HG03469 (cell line): Measurements from ENCODE around the gene PPP1R13L.
"Not testable (repeated sequence)": the region's sequence is repeated elsewhere in the genome, so short reads cannot be mapped to it uniquely, and the experiment has no call there.

Experiments used
- ATAC-seq: cut with Tn5 transposase; IDR thresholded peaks from one replicate; pipeline ENCODE4 v1.9.1; 2021; ENCODE audit warnings: mild to moderate bottlenecking, moderate library complexity, moderate number of reproducible peaks; ENCODE audit not compliant: unreplicated experiment

Gene PPP1R13L

DNA sequence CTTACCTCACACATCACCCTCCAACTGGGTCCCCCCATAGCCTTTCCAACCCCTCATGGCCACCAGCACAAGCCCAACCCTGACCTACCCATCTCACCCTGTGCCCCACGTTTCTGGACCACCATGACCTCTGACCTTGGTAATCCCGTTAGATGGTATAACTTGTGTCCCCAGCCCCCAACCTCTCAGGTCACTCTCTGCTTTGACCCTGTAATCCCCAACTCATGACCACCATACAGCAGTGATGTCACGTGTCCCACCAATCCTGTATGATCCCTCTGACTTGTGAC is 55.8 kb downstream of the PPP1R13L start:
- no peak for ATAC-seq

DNA sequence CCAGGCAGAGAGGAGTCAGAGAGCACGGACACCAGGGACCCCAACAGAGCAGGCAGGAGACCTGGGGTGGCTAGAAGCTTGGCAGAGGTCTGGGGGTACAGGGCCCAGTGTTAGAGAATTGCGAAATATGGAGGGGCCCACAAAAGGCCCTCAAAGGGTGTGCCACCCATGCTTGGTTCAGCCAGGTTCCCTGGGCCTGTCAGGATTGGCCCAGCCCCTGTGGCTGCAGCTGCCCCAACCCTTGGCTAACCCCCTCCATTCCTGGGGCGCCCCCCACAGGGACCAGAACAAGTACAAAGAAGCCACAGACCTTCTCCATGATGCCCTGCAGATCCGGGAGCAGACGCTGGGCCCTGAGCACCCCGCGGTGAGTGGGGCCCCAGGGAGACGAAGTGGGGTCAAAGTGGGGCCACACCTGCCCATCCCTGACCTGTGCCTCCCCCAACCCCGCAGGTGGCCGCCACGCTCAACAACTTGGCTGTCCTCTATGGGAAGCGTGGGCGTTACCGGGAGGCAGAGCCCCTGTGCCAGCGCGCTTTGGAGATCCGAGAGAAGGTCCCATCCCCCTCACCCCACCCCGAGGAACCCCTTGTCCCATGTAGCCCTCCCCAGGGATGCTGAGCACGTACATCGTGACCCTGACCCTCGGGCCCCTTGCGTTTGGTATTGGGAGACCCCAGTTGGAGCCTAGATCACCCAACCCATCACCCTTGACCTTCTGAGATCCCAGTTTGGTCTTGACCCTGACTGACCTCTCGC is 56.3 kb downstream of the PPP1R13L start:
- no peak for ATAC-seq

DNA sequence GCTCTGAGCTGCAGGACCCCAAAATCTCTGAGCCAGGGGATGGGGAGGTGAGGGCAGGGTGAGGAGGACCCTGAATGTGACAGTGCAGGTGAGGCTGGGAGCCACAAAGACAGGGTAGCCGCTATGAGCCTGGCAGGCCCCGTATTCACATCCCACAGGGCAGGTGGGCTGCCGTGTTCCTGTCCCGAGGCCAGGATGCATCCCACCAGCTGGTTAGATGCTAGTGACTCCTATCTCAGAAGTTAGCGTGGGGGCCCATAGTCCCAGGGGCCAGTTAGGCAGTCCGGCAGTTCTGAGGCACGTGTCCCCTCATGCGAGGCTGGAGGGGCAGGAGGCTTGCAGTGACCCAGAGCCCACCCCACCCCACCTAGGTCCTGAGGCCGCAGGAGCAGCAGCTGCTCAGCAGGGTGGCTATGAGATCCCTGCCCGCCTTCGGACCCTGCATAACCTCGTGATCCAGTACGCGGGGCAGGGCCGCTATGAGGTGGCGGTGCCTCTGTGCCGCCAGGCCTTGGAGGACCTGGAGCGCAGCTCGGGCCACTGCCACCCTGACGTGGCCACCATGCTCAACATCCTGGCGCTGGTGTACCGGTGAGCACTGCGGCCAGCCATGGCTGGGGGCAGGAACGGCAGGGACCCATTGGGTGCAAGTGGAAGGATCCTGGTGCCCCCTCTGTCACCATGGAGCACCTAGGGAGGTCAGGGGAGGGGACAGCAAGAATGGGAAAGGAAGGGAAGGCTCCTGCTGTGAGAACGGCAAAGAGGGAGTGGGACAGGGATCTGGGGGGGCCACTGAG is 57.1 kb downstream of the PPP1R13L start:
- no peak for ATAC-seq

- no peak for ATAC-seq
Measured at GRCh38 chr19:45346449-45346848, 58.4 kb downstream of the PPP1R13L start.

- no peak for ATAC-seq
Measured at GRCh38 chr19:45345506-45345860, 59.4 kb downstream of the PPP1R13L start.

- ATAC-seq: no peak
Measured at GRCh38 chr19:45344621-45345505, 60.0 kb downstream of the PPP1R13L start.

DNA sequence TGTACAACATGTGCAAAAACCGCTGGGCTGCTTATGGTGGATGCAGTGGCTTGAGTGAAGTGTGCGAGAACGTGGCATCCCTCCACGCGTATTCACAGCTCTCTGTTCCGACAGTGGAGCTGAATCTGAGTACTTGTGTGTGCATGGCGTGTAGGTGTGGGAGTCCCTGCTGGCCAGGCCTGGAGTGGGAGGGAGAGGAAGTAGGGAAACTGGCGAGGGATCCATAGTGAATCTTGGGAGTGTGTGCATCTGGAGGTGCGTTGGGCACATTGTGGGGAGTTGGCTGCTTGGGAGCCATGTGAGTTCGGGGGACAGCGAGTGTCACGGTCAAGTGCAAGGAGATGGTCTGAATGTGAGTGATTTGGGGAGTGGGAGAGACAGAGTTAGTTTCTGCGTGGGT is 62.0 kb downstream of the PPP1R13L start:
- no peak for ATAC-seq

DNA sequence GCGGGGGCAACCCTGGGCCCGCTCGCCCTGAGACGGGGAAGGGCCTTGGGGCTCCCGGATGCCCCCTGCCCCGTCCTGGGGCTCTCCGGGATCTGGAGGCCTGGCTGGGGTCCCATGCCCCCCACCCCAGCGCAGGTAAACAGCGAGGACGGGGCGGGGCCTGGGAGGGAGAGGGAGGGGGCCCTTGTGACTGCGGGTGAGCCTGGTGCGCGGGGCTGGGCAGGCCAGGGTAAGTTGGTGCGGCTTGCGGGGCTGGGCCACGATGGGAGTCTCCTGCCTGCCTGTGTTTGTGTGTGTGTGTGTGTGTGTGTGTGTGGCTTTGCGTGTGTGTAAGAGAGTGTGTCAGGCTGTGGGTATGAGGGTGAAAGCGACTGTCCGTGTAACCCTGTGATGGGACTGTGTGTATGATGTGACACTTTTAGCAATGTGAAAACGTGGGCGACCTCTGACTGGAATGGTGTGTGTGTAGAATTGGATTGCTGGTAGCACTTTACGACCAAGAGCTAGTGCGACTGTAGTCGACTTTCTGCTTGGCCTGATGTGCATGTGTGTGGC is 63.9 kb downstream of the PPP1R13L start:
- ATAC-seq: no peak

DNA sequence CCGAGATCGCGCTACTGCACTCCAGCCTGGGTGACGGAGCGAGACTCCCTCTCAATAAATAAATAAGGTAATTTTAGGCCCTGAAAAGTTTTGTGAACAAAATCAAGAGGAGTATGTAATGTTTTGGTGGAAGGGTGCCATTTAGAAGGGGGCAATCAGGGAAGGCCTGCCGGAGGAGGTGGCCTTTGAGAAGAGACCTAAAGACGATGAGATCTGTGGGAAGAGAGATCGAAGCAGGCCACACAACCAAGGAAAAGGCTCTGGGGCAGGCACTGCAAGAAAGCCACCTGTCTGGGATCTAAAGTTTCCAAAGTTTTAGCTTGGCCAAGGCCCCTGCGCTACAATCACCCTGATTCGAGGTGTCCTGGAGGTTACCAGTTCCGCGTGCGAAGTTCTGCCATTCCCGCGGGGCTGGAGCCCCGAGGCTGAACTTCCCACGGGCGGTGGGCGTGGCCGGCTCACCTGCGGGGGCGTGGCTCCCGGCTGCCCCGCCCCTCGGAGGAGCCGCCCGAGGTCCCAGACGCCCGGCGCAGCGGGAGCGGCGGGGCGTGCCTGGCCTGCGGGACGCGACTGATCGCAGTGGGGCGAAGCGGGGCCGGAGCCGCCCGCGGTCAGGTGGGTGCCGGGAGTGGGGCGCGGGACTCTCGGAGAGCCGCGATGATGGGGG is 64.5 kb downstream of the PPP1R13L start, which contains the start of gene KLC3:
Gene KLC3, plus strand, starts transcription at position 519 of the 667 bp plus-strand sequence. CDS start 4,792 bp downstream, outside the sequence.
- ATAC-seq: no peak

GRCh38 chr19:45339629-45340028 is 65.2 kb downstream of the PPP1R13L start:
- ATAC-seq: no peak

- no peak for ATAC-seq
Measured at GRCh38 chr19:45336696-45337251, 68.1 kb downstream of the PPP1R13L start.

- ATAC-seq: not testable (repeated sequence)
Measured at GRCh38 chr19:45334881-45335280, 70.0 kb downstream of the PPP1R13L start.

- no peak for ATAC-seq
Measured at GRCh38 chr19:45333609-45334303, 71.1 kb downstream of the PPP1R13L start.

GRCh38 chr19:45331411-45331810 is 73.5 kb downstream of the PPP1R13L start:
- no peak for ATAC-seq
